Prostate gland (tissue), 2 donors: ENCODE results near the gene EPHB3.

ENCODE experiments used
- POLR2A ChIP-seq: fragments of 450-650 bp; IDR thresholded peaks from one replicate; pipeline ENCODE4 v1.6.1; 2016; ENCODE audit warnings: antibody characterized with exemption, mild to moderate bottlenecking
- TF ChIP-seq, protein P1 (sequence below), 4 experiments: fragments of 200-600 bp in 2 of 4; fragments of 450-650 bp in 2 of 4; sonication (generic) in 2 of 4; IDR thresholded peaks; 1 replicate in 3 of 4; 2 replicates in 1 of 4; pipeline ENCODE4 v1.5.1; 2016 to 2019; ENCODE audit warnings: antibody characterized with exemption in 4 of 4, mild to moderate bottlenecking in 2 of 4, moderate library complexity in 2 of 4

DNA sequence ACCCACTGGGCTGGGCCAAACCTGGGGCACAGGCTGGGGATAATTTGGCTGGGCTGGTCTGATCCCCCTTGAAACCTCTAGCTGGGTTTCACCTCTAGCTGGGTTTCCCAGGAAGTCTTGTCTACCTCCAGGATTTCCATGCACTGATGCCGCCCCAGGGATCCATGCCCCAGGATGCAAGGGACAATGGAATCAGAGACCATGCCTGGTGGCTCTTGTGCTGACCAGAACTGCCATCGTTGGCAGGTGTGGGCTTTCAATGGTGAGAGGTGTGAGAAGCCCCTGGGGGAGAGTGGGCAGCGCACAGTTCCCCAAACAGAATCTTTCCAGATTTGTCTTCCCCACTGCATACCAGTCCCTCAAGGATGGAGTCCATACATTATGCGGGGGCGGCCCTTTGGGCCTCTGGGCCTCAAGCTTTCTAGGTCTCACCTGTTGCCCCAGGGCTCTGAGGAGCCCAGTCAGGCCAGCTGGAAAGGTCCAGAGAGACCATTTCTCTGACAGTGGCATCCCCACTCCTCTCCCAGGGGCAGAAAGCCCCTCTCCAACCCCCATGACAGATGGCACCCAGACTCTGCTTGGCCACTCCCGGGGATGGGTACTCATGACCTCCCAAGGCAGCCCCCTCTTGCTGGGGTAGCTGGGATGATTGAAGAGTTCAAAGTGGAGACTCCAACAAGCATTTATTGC is 35.4 kb downstream of the EPHB3 start:
- no peak for TF ChIP-seq POLR2A
- TF ChIP-seq, protein P1, sequence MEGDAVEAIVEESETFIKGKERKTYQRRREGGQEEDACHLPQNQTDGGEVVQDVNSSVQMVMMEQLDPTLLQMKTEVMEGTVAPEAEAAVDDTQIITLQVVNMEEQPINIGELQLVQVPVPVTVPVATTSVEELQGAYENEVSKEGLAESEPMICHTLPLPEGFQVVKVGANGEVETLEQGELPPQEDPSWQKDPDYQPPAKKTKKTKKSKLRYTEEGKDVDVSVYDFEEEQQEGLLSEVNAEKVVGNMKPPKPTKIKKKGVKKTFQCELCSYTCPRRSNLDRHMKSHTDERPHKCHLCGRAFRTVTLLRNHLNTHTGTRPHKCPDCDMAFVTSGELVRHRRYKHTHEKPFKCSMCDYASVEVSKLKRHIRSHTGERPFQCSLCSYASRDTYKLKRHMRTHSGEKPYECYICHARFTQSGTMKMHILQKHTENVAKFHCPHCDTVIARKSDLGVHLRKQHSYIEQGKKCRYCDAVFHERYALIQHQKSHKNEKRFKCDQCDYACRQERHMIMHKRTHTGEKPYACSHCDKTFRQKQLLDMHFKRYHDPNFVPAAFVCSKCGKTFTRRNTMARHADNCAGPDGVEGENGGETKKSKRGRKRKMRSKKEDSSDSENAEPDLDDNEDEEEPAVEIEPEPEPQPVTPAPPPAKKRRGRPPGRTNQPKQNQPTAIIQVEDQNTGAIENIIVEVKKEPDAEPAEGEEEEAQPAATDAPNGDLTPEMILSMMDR (IDR thresholded peaks at IDR 0.05), result no peak
